Gastroesophageal sphincter (tissue), 4 donors: ENCODE measurements around the gene OTOA. TPM values are rescaled to one million over a fixed set of nuclear protein-coding genes. Genes with fewer than 3 reads are reported as not detected.
"Not testable (repeated sequence)": the region's sequence is repeated elsewhere in the genome, so short reads cannot be mapped to it uniquely, and the experiment has no call there.

Experiments
- ATAC-seq: fragments of 150-250 bp; one replicate; pipeline ENCODE4 v1.9.1; 2016; ENCODE audit warnings: mild to moderate bottlenecking, moderate library complexity
- H3K27ac ChIP-seq, 4 donors: fragments of 200-600 bp; sonication (generic) in 3 of 4; 1 replicate in 3 of 4; 2 replicates in 1 of 4; pipeline ENCODE4 v1.5.1; 2016 to 2019
- H3K27me3 ChIP-seq: fragments of 200-600 bp; sonication (generic); one replicate; pipeline ENCODE4 v1.5.1; 2019
- H3K36me3 ChIP-seq, 2 donors: fragments of 200-600 bp; sonication (generic); one replicate each; pipeline ENCODE4 v1.5.1; 2019; ENCODE audit warnings: control low read depth in 1 of 2
- H3K4me1 ChIP-seq, 3 donors: fragments of 200-600 bp; sonication (generic); 1 replicate in 2 of 3; 2 replicates in 1 of 3; pipeline ENCODE4 v1.5.1; 2016 to 2019; ENCODE audit warnings: control low read depth in 2 of 3
- H3K4me3 ChIP-seq, 2 donors: fragments of 200-600 bp; sonication (generic); one replicate each; pipeline ENCODE4 v1.5.1; 2019; ENCODE audit warnings: mild to moderate bottlenecking in 1 of 2, moderate library complexity in 1 of 2
- H3K9me3 ChIP-seq, 3 donors: fragments of 200-600 bp; sonication (generic); one replicate each; pipeline ENCODE4 v1.5.1; 2017 to 2019; ENCODE audit warnings: control low read depth in 2 of 3
- CTCF ChIP-seq, 4 experiments: fragments of 200-600 bp in 2 of 4; fragments of 450-650 bp in 2 of 4; sonication (generic) in 1 of 4; IDR thresholded peaks; one replicate each; pipeline ENCODE4 v1.5.1; 2017 to 2019; ENCODE audit warnings: antibody characterized with exemption in 4 of 4, mild to moderate bottlenecking in 2 of 4, moderate library complexity in 2 of 4
- EP300 ChIP-seq: sonication (generic); formaldehyde crosslinking; IDR thresholded peaks from one replicate; pipeline ENCODE4 v1.6.1; 2017; ENCODE audit warnings: antibody characterized with exemption, mild to moderate bottlenecking
- POLR2A ChIP-seq, 2 donors: fragments of 450-650 bp; IDR thresholded peaks; one replicate each; pipeline ENCODE4 v1.6.1; 2017; ENCODE audit warnings: antibody characterized with exemption in 2 of 2, mild to moderate bottlenecking in 2 of 2, moderate library complexity in 1 of 2
- POLR2AphosphoS5 ChIP-seq: sonication (generic); formaldehyde crosslinking; IDR thresholded peaks from one replicate; pipeline ENCODE4 v1.6.1; 2017; ENCODE audit warnings: antibody characterized with exemption
- WGBS, 2 donors: methylation state at CpG; one replicate each; pipeline ENCODE4 v1.1.5; 2018; ENCODE audit warnings: low coverage in 1 of 2; 5-methylcytosine and 5-hydroxymethylcytosine counted together
- total RNA-seq, 4 donors: library from RNA; depleted of rRNA; stranded (reverse); fragments of >200 nt; gene quantifications; one replicate each; pipeline ENCODE4 v1.1.0, GENCODE V29; 2016

OTOA gene
- total RNA-seq, 4 donors from 2014 or later: 0.54 TPM; not detected in 3

GRCh38 chr16:21667575-21667974 lies 3.8 kb downstream of the OTOA start:
- H3K27ac ChIP-seq: no peak overlapping the region
- H3K36me3 ChIP-seq: no peaks in the 10 kb centered on the region
- H3K9me3 ChIP-seq: no peaks in the 10 kb centered on the region
- H3K4me3 ChIP-seq: no peak overlapping the region
- whole genome bisulfite sequencing, 2 donors: 81 to 82% methylated on average over 3 of the region's 3 CpGs
- ATAC-seq: no peak
- H3K4me1 ChIP-seq: peaks cover 0 to 12% (median 0%) of the 10 kb centered on the region in 3 donors
- H3K27me3 ChIP-seq: peaks cover 33% of the 10 kb centered on the region
- no peak for TF ChIP-seq POLR2AphosphoS5
- TF ChIP-seq EP300: no peak
- no peak for TF ChIP-seq POLR2A (IDR thresholded peaks at IDR 0.05)
- no peak for TF ChIP-seq CTCF (IDR thresholded peaks at IDR 0.05)

GRCh38 chr16:21673469-21673868 lies 9.7 kb downstream of the OTOA start:
- WGBS, 2 donors: 79 to 89% methylated on average over 2 to 3 of the region's 3 CpGs
- Histone ChIP-seq H3K27me3 (no peaks in the 10 kb centered on the region), H3K27ac (no peak overlapping the region), H3K36me3 (no peaks in the 10 kb centered on the region), H3K4me3 (no peak overlapping the region), H3K9me3 (peaks cover 0 to 20% (median 0%) of the 10 kb centered on the region in 3 donors), H3K4me1 (no peaks in the 10 kb centered on the region)
- no peak for TF ChIP-seq EP300
- no peak for TF ChIP-seq POLR2AphosphoS5
- TF ChIP-seq CTCF (IDR thresholded peaks at IDR 0.05): no peak
- TF ChIP-seq POLR2A (IDR thresholded peaks at IDR 0.05): no peak
- ATAC-seq: no peak

- not testable (repeated sequence) for H3K4me3 ChIP-seq, H3K36me3 ChIP-seq, ATAC-seq, H3K4me1 ChIP-seq, H3K27ac ChIP-seq, H3K27me3 ChIP-seq
- 79 to 85% methylated on average over 3 to 4 of the region's 4 CpGs for WGBS, 2 donors
- H3K9me3 ChIP-seq: peaks cover 0 to 20% (median 0%) of the 10 kb centered on the region in 3 donors
Observed at GRCh38 chr16:21674456-21674855, 10.7 kb downstream of the OTOA start.

GRCh38 chr16:21680714-21681113 lies 16.9 kb downstream of the OTOA start:
- H3K9me3 ChIP-seq, H3K4me3 ChIP-seq, ATAC-seq, H3K36me3 ChIP-seq, H3K27ac ChIP-seq, H3K4me1 ChIP-seq: not testable (repeated sequence)
- peaks cover 28% of the 10 kb centered on the region for H3K27me3 ChIP-seq
- 88 to 94% methylated on average over 4 to 5 of the region's 5 CpGs for WGBS, 2 donors

DNA sequence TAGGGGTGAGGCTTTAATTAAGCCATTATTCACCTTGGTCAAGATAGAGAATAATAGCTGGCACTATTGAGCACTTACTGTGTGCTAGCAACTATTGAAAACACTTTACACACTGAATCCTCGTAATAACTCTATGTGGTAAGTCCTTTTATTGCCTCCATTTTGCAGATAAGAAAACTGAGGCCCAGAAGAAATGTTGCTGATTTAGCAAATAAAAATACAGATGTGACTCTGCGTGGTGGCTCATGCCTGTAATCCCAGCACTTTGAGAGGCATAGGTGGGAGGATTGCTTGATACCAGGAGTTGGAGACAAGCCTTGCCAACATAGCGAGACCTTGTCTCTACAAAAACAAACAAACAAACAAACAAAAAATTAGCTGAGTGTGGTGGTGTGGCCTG lies 19.4 kb downstream of the OTOA start:
- ATAC-seq: no peak

More for the DNA sequence above, 19.4 kb downstream of the OTOA start:
- H3K36me3 ChIP-seq: no peaks in the 10 kb centered on the region
- no peaks in the 10 kb centered on the region for H3K4me1 ChIP-seq
- WGBS, 2 donors: 63 to 77% methylated on average over 1 to 3 of the region's 3 CpGs
- H3K27ac ChIP-seq: no peak overlapping the region
- H3K4me3 ChIP-seq: no peak overlapping the region
- TF ChIP-seq POLR2A (IDR thresholded peaks at IDR 0.05): no peak
- TF ChIP-seq EP300: no peak
- TF ChIP-seq POLR2AphosphoS5: no peak
- TF ChIP-seq CTCF (IDR thresholded peaks at IDR 0.05): no peak
- peaks cover 0 to 5% (median 0%) of the 10 kb centered on the region in 3 donors for H3K9me3 ChIP-seq
- peaks cover 33% of the 10 kb centered on the region for H3K27me3 ChIP-seq
